HCT116 (cell line): ENCODE results near the gene VIPR2.

Experiments
- ATF3 ChIP-seq: IDR thresholded peaks from 2 replicates; pipeline ENCODE4 v1.6.1; 2012
- EZH2phosphoT487 ChIP-seq: fragments of 200-600 bp; IDR thresholded peaks from 2 replicates; pipeline ENCODE4 v1.6.1; 2018; ENCODE audit warnings: antibody characterized with exemption, borderline replicate concordance
- POLR2A ChIP-seq: IDR thresholded peaks from 2 replicates; pipeline ENCODE4 v1.7.0; 2011; ENCODE audit warnings: borderline replicate concordance; ENCODE audit not compliant: insufficient read depth, insufficient read length; ENCODE audit errors: extremely low read depth
- POLR2AphosphoS5 ChIP-seq: IDR thresholded peaks from 2 replicates; pipeline ENCODE4 v1.6.1; 2011; ENCODE audit warnings: mild to moderate bottlenecking, low read depth, low read length, moderate library complexity
- RAD21 ChIP-seq: IDR thresholded peaks from 2 replicates; pipeline ENCODE4 v1.6.1; 2012; ENCODE audit warnings: low read depth, mild to moderate bottlenecking
- REST ChIP-seq: IDR thresholded peaks from 2 replicates; pipeline ENCODE4 v1.6.1; 2012; ENCODE audit warnings: low read depth
- ZNF274 ChIP-seq: fragments of 200-500 bp; sonication (Bioruptor generic); IDR thresholded peaks from 2 replicates; pipeline ENCODE4 v1.6.1; 2014; ENCODE audit warnings: mild to moderate bottlenecking, low read depth, low read length, inconsistent platforms
- TF ChIP-seq, protein P1 (sequence below), 3 experiments: fragments of 200-600 bp in 1 of 3; sonication (generic) in 1 of 3; IDR thresholded peaks in 2 of 3; conservative IDR thresholded peaks in 1 of 3; 2 replicates each; pipeline ENCODE4 v1.5.1; 2012 to 2017; ENCODE audit warnings: low read depth in 2 of 3, low read length in 2 of 3, antibody characterized with exemption in 1 of 3, borderline replicate concordance in 1 of 3, control low read depth in 1 of 3, mild to moderate bottlenecking in 1 of 3, mixed read lengths in 1 of 3, mixed run types in 1 of 3, moderate library complexity in 1 of 3; ENCODE audit not compliant: insufficient read depth in 1 of 3

DNA sequence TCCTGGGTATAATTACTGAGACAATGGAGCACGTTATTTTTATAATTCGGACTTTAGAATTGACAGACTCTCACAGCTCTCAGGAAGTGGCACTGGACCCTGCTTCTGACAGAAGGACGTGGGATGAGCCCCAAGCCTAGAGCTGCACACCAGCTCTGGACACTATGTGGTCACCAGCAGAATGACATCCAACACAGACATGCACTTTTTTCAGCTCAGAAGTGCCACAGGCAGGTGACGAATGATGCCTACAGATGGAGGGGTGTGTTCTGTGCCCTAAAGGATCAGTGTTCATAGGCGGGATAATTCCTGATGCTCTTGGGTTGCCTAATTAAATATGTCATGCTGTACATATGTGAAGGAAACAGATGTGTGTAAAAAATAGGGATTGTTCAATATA is 87.9 kb downstream of the VIPR2 start:
- TF ChIP-seq, protein P1, sequence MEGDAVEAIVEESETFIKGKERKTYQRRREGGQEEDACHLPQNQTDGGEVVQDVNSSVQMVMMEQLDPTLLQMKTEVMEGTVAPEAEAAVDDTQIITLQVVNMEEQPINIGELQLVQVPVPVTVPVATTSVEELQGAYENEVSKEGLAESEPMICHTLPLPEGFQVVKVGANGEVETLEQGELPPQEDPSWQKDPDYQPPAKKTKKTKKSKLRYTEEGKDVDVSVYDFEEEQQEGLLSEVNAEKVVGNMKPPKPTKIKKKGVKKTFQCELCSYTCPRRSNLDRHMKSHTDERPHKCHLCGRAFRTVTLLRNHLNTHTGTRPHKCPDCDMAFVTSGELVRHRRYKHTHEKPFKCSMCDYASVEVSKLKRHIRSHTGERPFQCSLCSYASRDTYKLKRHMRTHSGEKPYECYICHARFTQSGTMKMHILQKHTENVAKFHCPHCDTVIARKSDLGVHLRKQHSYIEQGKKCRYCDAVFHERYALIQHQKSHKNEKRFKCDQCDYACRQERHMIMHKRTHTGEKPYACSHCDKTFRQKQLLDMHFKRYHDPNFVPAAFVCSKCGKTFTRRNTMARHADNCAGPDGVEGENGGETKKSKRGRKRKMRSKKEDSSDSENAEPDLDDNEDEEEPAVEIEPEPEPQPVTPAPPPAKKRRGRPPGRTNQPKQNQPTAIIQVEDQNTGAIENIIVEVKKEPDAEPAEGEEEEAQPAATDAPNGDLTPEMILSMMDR (IDR thresholded peaks at IDR 0.05 in 2 of 3, conservative IDR thresholded peaks at IDR 0.05 in 1 of 3; ENCODE audit: borderline replicate concordance in 1 of 3, insufficient read depth in 1 of 3, low read depth in 2 of 3, low read length in 2 of 3): no peak
- TF ChIP-seq REST: no peak
- TF ChIP-seq POLR2A: no peak
- no peak for TF ChIP-seq RAD21
- TF ChIP-seq ATF3: no peak
- no peak for TF ChIP-seq POLR2AphosphoS5
- no peak for TF ChIP-seq ZNF274
- no peak for TF ChIP-seq EZH2phosphoT487
